ENCODE data around the gene SLC25A13.

- TF ChIP-seq, protein P1, sequence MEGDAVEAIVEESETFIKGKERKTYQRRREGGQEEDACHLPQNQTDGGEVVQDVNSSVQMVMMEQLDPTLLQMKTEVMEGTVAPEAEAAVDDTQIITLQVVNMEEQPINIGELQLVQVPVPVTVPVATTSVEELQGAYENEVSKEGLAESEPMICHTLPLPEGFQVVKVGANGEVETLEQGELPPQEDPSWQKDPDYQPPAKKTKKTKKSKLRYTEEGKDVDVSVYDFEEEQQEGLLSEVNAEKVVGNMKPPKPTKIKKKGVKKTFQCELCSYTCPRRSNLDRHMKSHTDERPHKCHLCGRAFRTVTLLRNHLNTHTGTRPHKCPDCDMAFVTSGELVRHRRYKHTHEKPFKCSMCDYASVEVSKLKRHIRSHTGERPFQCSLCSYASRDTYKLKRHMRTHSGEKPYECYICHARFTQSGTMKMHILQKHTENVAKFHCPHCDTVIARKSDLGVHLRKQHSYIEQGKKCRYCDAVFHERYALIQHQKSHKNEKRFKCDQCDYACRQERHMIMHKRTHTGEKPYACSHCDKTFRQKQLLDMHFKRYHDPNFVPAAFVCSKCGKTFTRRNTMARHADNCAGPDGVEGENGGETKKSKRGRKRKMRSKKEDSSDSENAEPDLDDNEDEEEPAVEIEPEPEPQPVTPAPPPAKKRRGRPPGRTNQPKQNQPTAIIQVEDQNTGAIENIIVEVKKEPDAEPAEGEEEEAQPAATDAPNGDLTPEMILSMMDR (IDR thresholded peaks at IDR 0.05) = no peak
- no peak for TF ChIP-seq EP300 (IDR thresholded peaks at IDR 0.05)
- no peak for TF ChIP-seq POLR2A (IDR thresholded peaks at IDR 0.05)
Measured at GRCh38 chr7:96310110-96310509, 11.8 kb downstream of the SLC25A13 start.
